Body of pancreas (tissue), 4 donors: ENCODE results near the gene MYO1A.

ENCODE experiments used
- CTCF ChIP-seq, 7 experiments: fragments of 450-650 bp in 4 of 7; fragments of 200-600 bp in 3 of 7; sonication (generic) in 3 of 7; IDR thresholded peaks; one replicate each; pipeline ENCODE4 v1.5.1; 2016 to 2019; ENCODE audit warnings: antibody characterized with exemption in 7 of 7
- POLR2A ChIP-seq, 3 donors: fragments of 450-650 bp; IDR thresholded peaks; one replicate each; pipeline ENCODE4 v1.6.1; 2016; ENCODE audit warnings: antibody characterized with exemption in 3 of 3, mild to moderate bottlenecking in 2 of 3

- TF ChIP-seq POLR2A (IDR thresholded peaks at IDR 0.05) = no peak
- no peak for TF ChIP-seq CTCF (IDR thresholded peaks at IDR 0.05)
Measured at GRCh38 chr12:56980941-56981530, 68.9 kb downstream of the MYO1A start.
